K562 (cell line): Measurements from ENCODE around the gene OPCML. TPM values are rescaled to one million over a fixed set of nuclear protein-coding genes. Genes with fewer than 3 reads are reported as not detected.

ENCODE experiments used
- ATAC-seq: fragments of 200-7000 bp; cut with Tn5 transposase; 3 replicates; pipeline ENCODE4 v1.9.1; 2020; ENCODE audit warnings: moderate library complexity
- BruUV-seq: library from RNA; stranded (reverse); fragments of 400-500 nt; replicated peaks from 2 replicates; lab custom pipeline; 2021; lab: Mats Ljungman, UMichigan
- CTCF ChIA-PET: fragments of 300-600 bp; formaldehyde crosslinking; extraction: SDS; loops from one replicate; lab custom pipeline; 2021; ENCODE audit warnings: low intra/inter-chr PET ratio; lab: Yijun Ruan, JAX
- POLR2A ChIA-PET: fragments of 300-600, 350-650 bp; sonication (Branson Sonifier 250); formaldehyde crosslinking; extraction: SDS; loops from one replicate; lab custom pipeline; 2021; ENCODE audit warnings: antibody characterized with exemption, inconsistent platforms; lab: Yijun Ruan, JAX
- DNase-seq, 4 experiments: peaks; one replicate each; pipeline versions ENCODE4 v3.0.0 to v3.0.0-alpha.2; 2011 to 2018; ENCODE audit warnings: low spot score in 3 of 4, mixed read lengths in 3 of 4; ENCODE audit errors: extremely low read depth in 1 of 4
- FAIRE-seq: peaks from 2 replicates; lab custom pipeline; 2011; peaks lifted over from hg19 to GRCh38; lab: Jason Lieb, UNC
- H2AFZ ChIP-seq: 2 replicates; pipeline ENCODE4 v1.6.0; 2011; ENCODE audit warnings: low read depth, low read length, control low read depth, inconsistent platforms
- H3K27ac ChIP-seq: fragments of 200-600 bp; 3 replicates; pipeline ENCODE4 v1.8.0; 2011; ENCODE audit warnings: low read depth, mild to moderate bottlenecking, control low read depth, inconsistent platforms, low read length, moderate library complexity, mixed read lengths; ENCODE audit errors: extremely low read depth
- H3K27me3 ChIP-seq, 2 experiments: fragments of 300-600 bp in 1 of 2; 2 replicates in 1 of 2; 3 replicates in 1 of 2; pipeline versions ENCODE4 v1.6.0 to v1.8.0; 2011; ENCODE audit warnings: inconsistent platforms in 2 of 2, low read length in 2 of 2, mild to moderate bottlenecking in 1 of 2, mixed read lengths in 1 of 2, moderate library complexity in 1 of 2; ENCODE audit not compliant: control insufficient read depth in 2 of 2, insufficient read depth in 2 of 2
- H3K36me3 ChIP-seq: fragments of 300-600 bp; 3 replicates; pipeline ENCODE4 v1.8.0; 2011; ENCODE audit warnings: mild to moderate bottlenecking, low read length, inconsistent platforms; ENCODE audit not compliant: control insufficient read depth, insufficient read depth
- H3K4me1 ChIP-seq, 2 experiments: fragments of 200-600 bp in 1 of 2; replicated peaks in 1 of 2; 2 replicates in 1 of 2; 3 replicates in 1 of 2; pipeline versions ENCODE4 v1.5.1 to v1.8.0; 2011; ENCODE audit warnings: inconsistent platforms in 2 of 2, low read length in 2 of 2, mild to moderate bottlenecking in 1 of 2, mixed read lengths in 1 of 2, moderate library complexity in 1 of 2; ENCODE audit not compliant: control insufficient read depth in 2 of 2, insufficient read depth in 2 of 2
- H3K4me2 ChIP-seq: 2 replicates; pipeline ENCODE4 v1.6.1; 2011; ENCODE audit warnings: low read length, control low read depth, inconsistent platforms, mixed read lengths; ENCODE audit not compliant: insufficient read depth
- H3K4me3 ChIP-seq: fragments of 200-600 bp; sonication (generic), shearing (Covaris generic); 2 replicates; pipeline ENCODE4 v1.5.1; 2016; ENCODE audit warnings: control low read depth, inconsistent platforms
- H3K79me2 ChIP-seq: fragments of 200-600 bp; 3 replicates; pipeline ENCODE4 v1.8.0; 2011; ENCODE audit warnings: low read length, inconsistent platforms; ENCODE audit not compliant: control insufficient read depth, insufficient read depth
- H3K9ac ChIP-seq, 2 experiments: 2 replicates each; pipeline versions ENCODE4 v1.6.0 to v1.6.1; 2011; ENCODE audit warnings: low read depth in 2 of 2, low read length in 2 of 2, control low read depth in 1 of 2, inconsistent platforms in 1 of 2, mild to moderate bottlenecking in 1 of 2, mixed read lengths in 1 of 2; ENCODE audit not compliant: insufficient read depth in 1 of 2
- H3K9me1 ChIP-seq: one replicate; pipeline ENCODE4 v1.6.0; 2011; ENCODE audit warnings: inconsistent platforms, mild to moderate bottlenecking, low read length, moderate library complexity; ENCODE audit not compliant: control insufficient read depth, insufficient read depth
- H3K9me3 ChIP-seq: replicated peaks from 2 replicates; pipeline ENCODE4 v1.5.1; 2011; ENCODE audit warnings: low read depth, low read length, inconsistent platforms; ENCODE audit not compliant: control insufficient read depth, insufficient read depth
- H4K20me1 ChIP-seq: replicated peaks from 2 replicates; pipeline ENCODE4 v1.6.1; 2011; ENCODE audit warnings: low read length, inconsistent platforms, mixed read lengths; ENCODE audit not compliant: control insufficient read depth, insufficient read depth
- CHD2 ChIP-seq: IDR thresholded peaks from 2 replicates; pipeline ENCODE4 v1.6.1; 2011; ENCODE audit warnings: low read depth, low read length
- FOXK1 ChIP-seq: sonication (generic); formaldehyde crosslinking; IDR thresholded peaks from 2 replicates; pipeline ENCODE4 v1.8.0; 2022; ENCODE audit warnings: missing genetic modification reagents, mild to moderate bottlenecking, borderline replicate concordance
- RBFOX2 ChIP-seq: fragments of 200-400 bp; formaldehyde crosslinking; IDR thresholded peaks from 2 replicates; pipeline ENCODE4 v1.6.1; 2017; ENCODE audit warnings: low read depth, mild to moderate bottlenecking, low read length, moderate library complexity
- RBM25 ChIP-seq: fragments of 200-400 bp; formaldehyde crosslinking; IDR thresholded peaks from 2 replicates; pipeline ENCODE4 v1.6.1; 2018; ENCODE audit warnings: low read length, low read depth, moderate library complexity; ENCODE audit not compliant: severe bottlenecking
- SIX5 ChIP-seq, 2 experiments: IDR thresholded peaks; 2 replicates each; pipeline ENCODE4 v1.6.1; 2011; ENCODE audit warnings: low read length in 2 of 2, borderline replicate concordance in 1 of 2, low read depth in 1 of 2, mild to moderate bottlenecking in 1 of 2, moderate library complexity in 1 of 2; ENCODE audit not compliant: insufficient read depth in 1 of 2
- WGBS: fragments of 100-300 bp; shearing (Covaris generic); methylation state at CpG from one replicate; pipeline ENCODE4 v1.1.6; 2016; ENCODE audit warnings: low coverage, mixed read lengths; ENCODE audit not compliant: insufficient coverage; ENCODE audit errors: missing lambda C conversion rate; 5-methylcytosine and 5-hydroxymethylcytosine counted together
- in situ Hi-C: fragments of 300-500 bp; cut with MboI; formaldehyde crosslinking; loops from 4 replicates; pipeline ENCODE4 v1.15.0; 2018; ENCODE audit warnings: inconsistent platforms, mixed read lengths
- intact Hi-C: fragments of 100-400 bp; cut with micrococcal nuclease; formaldehyde crosslinking; loops from 2 replicates; pipeline ENCODE4 v1.14.2; 2022
- polyA plus RNA-seq, 8 experiments: library from polyadenylated mRNA; depleted of rRNA in 4 of 8; stranded (reverse) in 5 of 8; unstranded in 3 of 8; fragments of >200 nt; fragmentation: Nextera tagmentation in 2 of 8; fragmentation: Illumina TruSeq in 1 of 8; extraction: Ambion mirVana in 2 of 8; extraction: Trizol in 1 of 8; gene quantifications; 2 replicates each; pipeline versions ENCODE4 v1.2.1 to v1.2.3, GENCODE V29; 2011 to 2014; ENCODE audit warnings: inconsistent platforms in 1 of 8, missing spikeins in 1 of 8
- total RNA-seq, 7 experiments: library from RNA; depleted of rRNA in 6 of 7; stranded (reverse); fragments of >200 nt in 6 of 7; fragmentation: Illumina TruSeq in 2 of 7; extraction: Trizol in 2 of 7; gene quantifications; 2 replicates each; pipeline versions ENCODE4 v1.2.1 to v1.2.3, GENCODE V29; 2011 to 2021; ENCODE audit warnings: low replicate concordance in 1 of 7
- TF ChIP-seq, protein P1 (sequence below): fragments of 250-450 bp; sonication (Bioruptor Pico); IDR thresholded peaks from 2 replicates; pipeline ENCODE4 v1.8.0; 2021; ENCODE audit warnings: moderate library complexity, mild to moderate bottlenecking, inconsistent platforms
- TF ChIP-seq, protein P2 (sequence below): fragments of 250-450 bp; sonication (Bioruptor Pico); IDR thresholded peaks from 2 replicates; pipeline ENCODE4 v1.4.0; 2020; ENCODE audit warnings: mild to moderate bottlenecking
- TF ChIP-seq, protein P3 (sequence below): fragments of 150-350 bp; IDR thresholded peaks from 2 replicates; pipeline ENCODE4 v1.6.1; 2014; ENCODE audit warnings: low read depth, mild to moderate bottlenecking, low read length, borderline replicate concordance

OPCML gene
- total and polyA plus RNA-seq, 9 of the 15 experiments (the other 6 are each of a cell fraction or from before 2014, with no cell fraction given): not detected

DNA sequence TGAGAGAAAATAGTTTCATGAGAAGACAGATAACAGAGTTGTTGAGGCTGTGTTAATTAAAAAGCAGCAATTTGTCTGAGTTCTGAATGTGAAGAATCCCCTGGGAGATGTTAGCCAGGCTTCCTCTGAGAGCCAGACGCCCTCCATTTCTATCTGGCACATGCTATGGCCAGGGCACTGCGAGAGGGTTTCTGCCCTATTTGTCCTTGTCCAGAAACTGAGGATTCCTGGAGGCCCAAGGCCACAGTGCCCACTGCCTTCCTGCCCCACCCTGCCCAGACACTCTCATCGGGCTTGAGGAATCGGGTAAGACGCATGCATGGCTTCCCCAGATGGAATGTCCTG is 484.6 kb downstream of the OPCML start:
- no peaks in the 10 kb centered on the region for H3K27me3 ChIP-seq
- no peak overlapping the region for H3K4me3 ChIP-seq
- ATAC-seq (no peak), FAIRE-seq (no peak), DNase-seq (no peak)
- no peak overlapping the region for H3K4me2 ChIP-seq
- intact Hi-C loops: no loop called here
- no TSS peak for BruUV-seq
- TF ChIP-seq RBM25 (no peak), CHD2 (no peak), RBFOX2 (no peak), FOXK1 (CRISPR knock-in tag) (no peak), SIX5 (IDR thresholded peaks at IDR 0.05; ENCODE audit: borderline replicate concordance in 1 of 2, insufficient read depth in 1 of 2, low read depth in 1 of 2, low read length in 2 of 2) (no peak)
- TF ChIP-seq, protein P1, sequence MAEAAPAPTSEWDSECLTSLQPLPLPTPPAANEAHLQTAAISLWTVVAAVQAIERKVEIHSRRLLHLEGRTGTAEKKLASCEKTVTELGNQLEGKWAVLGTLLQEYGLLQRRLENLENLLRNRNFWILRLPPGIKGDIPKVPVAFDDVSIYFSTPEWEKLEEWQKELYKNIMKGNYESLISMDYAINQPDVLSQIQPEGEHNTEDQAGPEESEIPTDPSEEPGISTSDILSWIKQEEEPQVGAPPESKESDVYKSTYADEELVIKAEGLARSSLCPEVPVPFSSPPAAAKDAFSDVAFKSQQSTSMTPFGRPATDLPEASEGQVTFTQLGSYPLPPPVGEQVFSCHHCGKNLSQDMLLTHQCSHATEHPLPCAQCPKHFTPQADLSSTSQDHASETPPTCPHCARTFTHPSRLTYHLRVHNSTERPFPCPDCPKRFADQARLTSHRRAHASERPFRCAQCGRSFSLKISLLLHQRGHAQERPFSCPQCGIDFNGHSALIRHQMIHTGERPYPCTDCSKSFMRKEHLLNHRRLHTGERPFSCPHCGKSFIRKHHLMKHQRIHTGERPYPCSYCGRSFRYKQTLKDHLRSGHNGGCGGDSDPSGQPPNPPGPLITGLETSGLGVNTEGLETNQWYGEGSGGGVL: no peak
- TF ChIP-seq, protein P2, sequence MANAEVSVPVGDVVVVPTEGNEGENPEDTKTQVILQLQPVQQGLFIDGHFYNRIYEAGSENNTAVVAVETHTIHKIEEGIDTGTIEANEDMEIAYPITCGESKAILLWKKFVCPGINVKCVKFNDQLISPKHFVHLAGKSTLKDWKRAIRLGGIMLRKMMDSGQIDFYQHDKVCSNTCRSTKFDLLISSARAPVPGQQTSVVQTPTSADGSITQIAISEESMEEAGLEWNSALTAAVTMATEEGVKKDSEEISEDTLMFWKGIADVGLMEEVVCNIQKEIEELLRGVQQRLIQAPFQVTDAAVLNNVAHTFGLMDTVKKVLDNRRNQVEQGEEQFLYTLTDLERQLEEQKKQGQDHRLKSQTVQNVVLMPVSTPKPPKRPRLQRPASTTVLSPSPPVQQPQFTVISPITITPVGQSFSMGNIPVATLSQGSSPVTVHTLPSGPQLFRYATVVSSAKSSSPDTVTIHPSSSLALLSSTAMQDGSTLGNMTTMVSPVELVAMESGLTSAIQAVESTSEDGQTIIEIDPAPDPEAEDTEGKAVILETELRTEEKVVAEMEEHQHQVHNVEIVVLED (CRISPR knock-in tag): no peak
- TF ChIP-seq, protein P3, sequence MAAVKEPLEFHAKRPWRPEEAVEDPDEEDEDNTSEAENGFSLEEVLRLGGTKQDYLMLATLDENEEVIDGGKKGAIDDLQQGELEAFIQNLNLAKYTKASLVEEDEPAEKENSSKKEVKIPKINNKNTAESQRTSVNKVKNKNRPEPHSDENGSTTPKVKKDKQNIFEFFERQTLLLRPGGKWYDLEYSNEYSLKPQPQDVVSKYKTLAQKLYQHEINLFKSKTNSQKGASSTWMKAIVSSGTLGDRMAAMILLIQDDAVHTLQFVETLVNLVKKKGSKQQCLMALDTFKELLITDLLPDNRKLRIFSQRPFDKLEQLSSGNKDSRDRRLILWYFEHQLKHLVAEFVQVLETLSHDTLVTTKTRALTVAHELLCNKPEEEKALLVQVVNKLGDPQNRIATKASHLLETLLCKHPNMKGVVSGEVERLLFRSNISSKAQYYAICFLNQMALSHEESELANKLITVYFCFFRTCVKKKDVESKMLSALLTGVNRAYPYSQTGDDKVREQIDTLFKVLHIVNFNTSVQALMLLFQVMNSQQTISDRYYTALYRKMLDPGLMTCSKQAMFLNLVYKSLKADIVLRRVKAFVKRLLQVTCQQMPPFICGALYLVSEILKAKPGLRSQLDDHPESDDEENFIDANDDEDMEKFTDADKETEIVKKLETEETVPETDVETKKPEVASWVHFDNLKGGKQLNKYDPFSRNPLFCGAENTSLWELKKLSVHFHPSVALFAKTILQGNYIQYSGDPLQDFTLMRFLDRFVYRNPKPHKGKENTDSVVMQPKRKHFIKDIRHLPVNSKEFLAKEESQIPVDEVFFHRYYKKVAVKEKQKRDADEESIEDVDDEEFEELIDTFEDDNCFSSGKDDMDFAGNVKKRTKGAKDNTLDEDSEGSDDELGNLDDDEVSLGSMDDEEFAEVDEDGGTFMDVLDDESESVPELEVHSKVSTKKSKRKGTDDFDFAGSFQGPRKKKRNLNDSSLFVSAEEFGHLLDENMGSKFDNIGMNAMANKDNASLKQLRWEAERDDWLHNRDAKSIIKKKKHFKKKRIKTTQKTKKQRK: no peak
- no peaks in the 10 kb centered on the region for H3K9me3 ChIP-seq
- H2AFZ ChIP-seq: no peak overlapping the region
- no peaks in the 10 kb centered on the region for H3K79me2 ChIP-seq
- CTCF ChIA-PET: no interaction called here
- WGBS: 2% methylated on average over 5 of the region's 5 CpGs
- H3K9me1 ChIP-seq: no peaks in the 10 kb centered on the region
- POLR2A ChIA-PET: no interaction called here
- H4K20me1 ChIP-seq: no peaks in the 10 kb centered on the region
- in situ Hi-C loops: no loop called here
- no peak overlapping the region for H3K9ac ChIP-seq
- H3K4me1 ChIP-seq: no peaks in the 10 kb centered on the region
- H3K36me3 ChIP-seq: no peaks in the 10 kb centered on the region
- no peak overlapping the region for H3K27ac ChIP-seq
